Fibroblast of lung (primary cell): Measurements from ENCODE around the gene MRPL48. TPM values are rescaled to one million over a fixed set of nuclear protein-coding genes. Genes with fewer than 3 reads are reported as not detected.
"Not testable (repeated sequence)": the region's sequence is repeated elsewhere in the genome, so short reads cannot be mapped to it uniquely, and the experiment has no call there.

Experiments
- DNase-seq, 2 donors: peaks; one replicate each; pipeline versions ENCODE4 v3.0.0 to v3.0.0-alpha.2; 2010; ENCODE audit warnings: low read depth in 2 of 2
- H2AFZ ChIP-seq: 2 replicates; pipeline ENCODE4 v1.5.1; 2012; ENCODE audit warnings: low read length, control low read depth, inconsistent platforms
- H3K27ac ChIP-seq: 2 replicates; pipeline ENCODE4 v1.5.1; 2011; ENCODE audit warnings: low read length, control low read depth; ENCODE audit not compliant: insufficient read depth
- H3K27me3 ChIP-seq: 2 replicates; pipeline ENCODE4 v1.5.1; 2011; ENCODE audit warnings: mild to moderate bottlenecking, low read length; ENCODE audit not compliant: control insufficient read depth, insufficient read depth
- H3K36me3 ChIP-seq: 2 replicates; pipeline ENCODE4 v1.5.1; 2011; ENCODE audit warnings: low read length; ENCODE audit not compliant: control insufficient read depth, insufficient read depth
- H3K4me1 ChIP-seq: 2 replicates; pipeline ENCODE4 v1.5.1; 2011; ENCODE audit warnings: low read length; ENCODE audit not compliant: control insufficient read depth, insufficient read depth; ENCODE audit errors: extremely low read depth
- H3K4me2 ChIP-seq: 2 replicates; pipeline ENCODE4 v1.5.1; 2011; ENCODE audit warnings: low read length, control low read depth; ENCODE audit not compliant: insufficient read depth; ENCODE audit errors: extremely low read depth
- H3K4me3 ChIP-seq, 4 experiments: fragments of 200-600 bp in 1 of 4; sonication (generic) in 1 of 4; replicated peaks in 1 of 4; 2 replicates each; pipeline ENCODE4 v1.5.1; 2011 to 2016; ENCODE audit warnings: low read length in 4 of 4, low read depth in 3 of 4, mild to moderate bottlenecking in 3 of 4, control low read depth in 2 of 4, inconsistent platforms in 1 of 4, mixed read lengths in 1 of 4; ENCODE audit not compliant: insufficient read depth in 1 of 4; ENCODE audit errors: control extremely low read depth in 1 of 4
- H3K79me2 ChIP-seq: 2 replicates; pipeline ENCODE4 v1.5.1; 2012; ENCODE audit warnings: mild to moderate bottlenecking, low read length, inconsistent platforms; ENCODE audit not compliant: control insufficient read depth, insufficient read depth
- H3K9ac ChIP-seq: 2 replicates; pipeline ENCODE4 v1.5.1; 2011; ENCODE audit warnings: mild to moderate bottlenecking, low read length, control low read depth; ENCODE audit not compliant: insufficient read depth
- H3K9me3 ChIP-seq: 2 replicates; pipeline ENCODE4 v1.5.1; 2012; ENCODE audit warnings: low read depth, low read length; ENCODE audit not compliant: control insufficient read depth, insufficient read depth
- H4K20me1 ChIP-seq: 2 replicates; pipeline ENCODE4 v1.5.1; 2011; ENCODE audit warnings: low read length; ENCODE audit not compliant: control insufficient read depth, insufficient read depth; ENCODE audit errors: extremely low read depth
- CTCF ChIP-seq, 2 donors: IDR thresholded peaks in 1 of 2; conservative IDR thresholded peaks in 1 of 2; 1 replicate in 1 of 2; 2 replicates in 1 of 2; pipeline ENCODE4 v1.5.1; 2011 to 2012; ENCODE audit warnings: low read length in 2 of 2, control low read depth in 1 of 2, inconsistent platforms in 1 of 2, low read depth in 1 of 2, mild to moderate bottlenecking in 1 of 2
- EZH2 ChIP-seq: IDR thresholded peaks from 2 replicates; pipeline ENCODE4 v1.5.1; 2012; ENCODE audit warnings: low read length, control low read depth, mild to moderate bottlenecking; ENCODE audit errors: missing control alignments
- polyA plus RNA-seq, 2 donors: library from polyadenylated mRNA; depleted of rRNA in 1 of 2; stranded (reverse) in 1 of 2; unstranded in 1 of 2; fragments of >200 nt; gene quantifications; 2 replicates each; pipeline ENCODE4 v1.2.1, GENCODE V29; 2011 to 2012; ENCODE audit warnings: missing spikeins in 1 of 2
- total RNA-seq: library from RNA; depleted of rRNA; stranded (reverse); fragments of >200 nt; gene quantifications from 2 replicates; pipeline ENCODE4 v1.2.1, GENCODE V29; 2014

Gene MRPL48
- total and polyA plus RNA-seq, 2 donors (not counting 1 experiment from before 2014, with no cell fraction given): 32.9 to 46.2 TPM

- no peak for DNase-seq
- no peaks in the 10 kb centered on the region for H3K27me3 ChIP-seq
- H3K27ac ChIP-seq: no peak overlapping the region
- no peak overlapping the region for H2AFZ ChIP-seq
- no peak for TF ChIP-seq EZH2
- TF ChIP-seq CTCF (conservative IDR thresholded peaks at IDR 0.05 in 1 of 2, IDR thresholded peaks at IDR 0.05 in 1 of 2; ENCODE audit: low read depth in 1 of 2, low read length in 2 of 2): no peak
- no peaks in the 10 kb centered on the region for H3K36me3 ChIP-seq
- no peak overlapping the region for H3K9ac ChIP-seq
- H3K4me1 ChIP-seq: no peaks in the 10 kb centered on the region
- no peak overlapping the region for H3K4me2 ChIP-seq
- H3K9me3 ChIP-seq: no peaks in the 10 kb centered on the region
- no peak overlapping the region for H3K4me3 ChIP-seq
- H3K79me2 ChIP-seq: peaks cover 92% of the 10 kb centered on the region
- no peaks in the 10 kb centered on the region for H4K20me1 ChIP-seq
Observed at GRCh38 chr11:73750228-73750627, 37.4 kb upstream of the MRPL48 start.

DNA sequence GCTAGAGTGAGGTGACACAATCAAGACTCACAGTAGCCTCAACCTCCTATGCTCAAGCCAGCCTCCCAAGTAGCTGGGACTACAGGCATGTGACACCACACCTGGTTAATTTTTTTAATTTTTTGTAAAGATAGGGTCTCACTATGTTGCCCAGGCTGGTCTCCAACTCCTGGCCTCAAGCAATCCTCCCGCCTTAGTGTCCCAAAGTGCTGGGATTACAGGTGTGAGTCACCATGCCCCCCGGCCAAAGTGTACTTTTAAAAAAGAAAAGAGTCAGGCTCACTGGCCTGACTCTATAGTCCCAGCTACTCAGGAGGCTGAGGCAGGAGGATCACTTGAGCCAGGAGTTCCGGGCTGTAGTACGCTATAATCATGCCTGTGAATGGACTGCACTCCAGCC lies 36.8 kb upstream of the MRPL48 start:
- not testable (repeated sequence) for H3K9me3 ChIP-seq

GRCh38 chr11:73752216-73752867 lies 35.3 kb upstream of the MRPL48 start:
- H3K36me3 ChIP-seq: no peaks in the 10 kb centered on the region
- H3K9ac ChIP-seq: no peak overlapping the region
- no peak overlapping the region for H2AFZ ChIP-seq
- peaks cover 91% of the 10 kb centered on the region for H3K79me2 ChIP-seq
- no peaks in the 10 kb centered on the region for H3K27me3 ChIP-seq
- H3K9me3 ChIP-seq: no peaks in the 10 kb centered on the region
- H3K4me1 ChIP-seq: no peaks in the 10 kb centered on the region
- no peak for TF ChIP-seq EZH2
- H3K27ac ChIP-seq: no peak overlapping the region
- peak in 1 of 2 donors; percentile 68 for DNase-seq
- H3K4me2 ChIP-seq: no peak overlapping the region
- no peaks in the 10 kb centered on the region for H4K20me1 ChIP-seq
- no peak overlapping the region for H3K4me3 ChIP-seq

More for the DNA sequence above, 36.8 kb upstream of the MRPL48 start:
- H2AFZ ChIP-seq, H3K4me2 ChIP-seq, H3K36me3 ChIP-seq, H3K4me1 ChIP-seq, DNase-seq, H4K20me1 ChIP-seq, H3K27ac ChIP-seq, H3K27me3 ChIP-seq, H3K4me3 ChIP-seq, H3K9ac ChIP-seq: not testable (repeated sequence)
- peaks cover 93% of the 10 kb centered on the region for H3K79me2 ChIP-seq

GRCh38 chr11:73752903-73753302 lies 34.8 kb upstream of the MRPL48 start:
- H3K4me1 ChIP-seq: no peaks in the 10 kb centered on the region
- no peaks in the 10 kb centered on the region for H3K9me3 ChIP-seq
- no peaks in the 10 kb centered on the region for H4K20me1 ChIP-seq
- DNase-seq: peak in 1 of 2 donors; percentile 32
- peaks cover 91% of the 10 kb centered on the region for H3K79me2 ChIP-seq
- no peak overlapping the region for H3K4me2 ChIP-seq
- H3K27ac ChIP-seq: no peak overlapping the region
- no peaks in the 10 kb centered on the region for H3K36me3 ChIP-seq
- no peak overlapping the region for H2AFZ ChIP-seq
- no peaks in the 10 kb centered on the region for H3K27me3 ChIP-seq
- TF ChIP-seq CTCF (conservative IDR thresholded peaks at IDR 0.05 in 1 of 2, IDR thresholded peaks at IDR 0.05 in 1 of 2; ENCODE audit: low read depth in 1 of 2, low read length in 2 of 2) (no peak), EZH2 (no peak)
- no peak overlapping the region for H3K9ac ChIP-seq
- H3K4me3 ChIP-seq: no peak overlapping the region
